Keratinocyte (primary cell): Measurements from ENCODE around the gene JAM3. TPM values are rescaled to one million over a fixed set of nuclear protein-coding genes. Genes with fewer than 3 reads are reported as not detected.

Experiments
- DNase-seq: peaks from one replicate; pipeline ENCODE4 v3.0.0-alpha.2; 2011; ENCODE audit warnings: low read depth, missing footprints, low spot score
- FAIRE-seq: peaks from 2 replicates; lab custom pipeline; 2011; peaks lifted over from hg19 to GRCh38; lab: Jason Lieb, UNC
- H2AFZ ChIP-seq: 2 replicates; pipeline ENCODE4 v1.6.0; 2012; ENCODE audit warnings: low read length, control low read depth, inconsistent platforms; ENCODE audit not compliant: control insufficient read depth
- H3K27ac ChIP-seq: 2 replicates; pipeline ENCODE4 v1.5.1; 2011; ENCODE audit warnings: low read length; ENCODE audit not compliant: control insufficient read depth, insufficient read depth
- H3K27me3 ChIP-seq: 3 replicates; pipeline ENCODE4 v1.6.0; 2011; ENCODE audit warnings: low read length; ENCODE audit not compliant: control insufficient read depth, insufficient read depth; ENCODE audit errors: extremely low read depth
- H3K36me3 ChIP-seq, 2 experiments: 2 replicates in 1 of 2; 3 replicates in 1 of 2; pipeline ENCODE4 v1.5.1; 2011; ENCODE audit warnings: low read length in 2 of 2, mild to moderate bottlenecking in 1 of 2; ENCODE audit not compliant: control insufficient read depth in 2 of 2, insufficient read depth in 2 of 2; ENCODE audit errors: extremely low read depth in 1 of 2
- H3K4me1 ChIP-seq: 3 replicates; pipeline ENCODE4 v1.5.1; 2011; ENCODE audit warnings: low read length; ENCODE audit not compliant: control insufficient read depth, insufficient read depth; ENCODE audit errors: extremely low read depth
- H3K4me2 ChIP-seq: 3 replicates; pipeline ENCODE4 v1.6.0; 2011; ENCODE audit warnings: low read depth, low read length; ENCODE audit not compliant: control insufficient read depth, insufficient read depth; ENCODE audit errors: extremely low read depth
- H3K4me3 ChIP-seq, 3 experiments: fragments of 200-600 bp in 1 of 3; sonication (generic) in 1 of 3; 2 replicates in 2 of 3; 3 replicates in 1 of 3; pipeline ENCODE4 v1.5.1; 2011 to 2016; ENCODE audit warnings: low read length in 3 of 3, mild to moderate bottlenecking in 3 of 3, control low read depth in 2 of 3, inconsistent platforms in 1 of 3, low read depth in 1 of 3, mixed read lengths in 1 of 3, mixed run types in 1 of 3, moderate library complexity in 1 of 3; ENCODE audit not compliant: control insufficient read depth in 2 of 3, insufficient read depth in 2 of 3; ENCODE audit errors: extremely low read depth in 1 of 3
- H3K79me2 ChIP-seq: 2 replicates; pipeline ENCODE4 v1.6.0; 2012; ENCODE audit warnings: low read length; ENCODE audit not compliant: control insufficient read depth, insufficient read depth
- H3K9ac ChIP-seq: 3 replicates; pipeline ENCODE4 v1.6.0; 2011; ENCODE audit warnings: low read length; ENCODE audit not compliant: control insufficient read depth, insufficient read depth; ENCODE audit errors: extremely low read depth
- H3K9me1 ChIP-seq: 3 replicates; pipeline ENCODE4 v1.6.0; 2011; ENCODE audit warnings: low read length; ENCODE audit not compliant: control insufficient read depth, insufficient read depth; ENCODE audit errors: extremely low read depth
- H3K9me3 ChIP-seq: 2 replicates; pipeline ENCODE4 v1.5.1; 2012; ENCODE audit warnings: low read depth, low read length; ENCODE audit not compliant: control insufficient read depth
- H4K20me1 ChIP-seq: 3 replicates; pipeline ENCODE4 v1.6.0; 2011; ENCODE audit warnings: low read length; ENCODE audit not compliant: control insufficient read depth, insufficient read depth; ENCODE audit errors: extremely low read depth
- CTCF ChIP-seq, 3 experiments: IDR thresholded peaks in 1 of 3; conservative IDR thresholded peaks in 1 of 3; optimal IDR thresholded peaks in 1 of 3; 2 replicates in 2 of 3; 3 replicates in 1 of 3; pipeline versions ENCODE3 to v1.5.1; 2011; ENCODE audit warnings: low read length in 3 of 3, mild to moderate bottlenecking in 3 of 3, moderate library complexity in 2 of 3, control low read depth in 1 of 3, inconsistent platforms in 1 of 3; ENCODE audit not compliant: insufficient read depth in 2 of 3; ENCODE audit errors: extremely low read depth in 1 of 3
- EZH2 ChIP-seq: IDR thresholded peaks from one replicate; pipeline ENCODE4 v1.6.1; 2012; ENCODE audit warnings: inconsistent platforms, mild to moderate bottlenecking, low read length, moderate library complexity
- dilution Hi-C: fragments of 300-500 bp; cut with MboI; formaldehyde crosslinking; loops from one replicate; pipeline ENCODE4 v1.7.0; 2020; ENCODE audit warnings: low sequenced_read_pairs; ENCODE audit not compliant: extremely low pct_ligation_motif_present
- polyA plus RNA-seq, 5 experiments: library from polyadenylated mRNA; depleted of rRNA in 3 of 5; stranded (reverse) in 3 of 5; stranded (forward) in 1 of 5; unstranded in 1 of 5; fragments of >200 nt; gene quantifications; 1 replicate in 1 of 5; 2 replicates in 3 of 5; 3 replicates in 1 of 5; pipeline versions ENCODE4 v1.2.1 to v1.2.3, GENCODE V29; 2011 to 2012; ENCODE audit warnings: missing spikeins in 2 of 5, low read depth in 1 of 5, low replicate concordance in 1 of 5

The JAM3 gene
- polyA plus RNA-seq, 1 donor (not counting 4 experiments of a cell fraction or from before 2014, with no cell fraction given) = 11.4 TPM

- no peaks in the 10 kb centered on the region for H4K20me1 ChIP-seq
- no peak overlapping the region for H3K27ac ChIP-seq
- H2AFZ ChIP-seq = no peak overlapping the region
- TF ChIP-seq CTCF (optimal IDR thresholded peaks at IDR 0.05 in 1 of 3, IDR thresholded peaks at IDR 0.05 in 1 of 3, conservative IDR thresholded peaks at IDR 0.05 in 1 of 3; ENCODE audit: extremely low read depth in 1 of 3, insufficient read depth in 2 of 3, low read length in 3 of 3) (no peak), EZH2 (no peak)
- H3K9me3 ChIP-seq = no peaks in the 10 kb centered on the region
- H3K9ac ChIP-seq = no peak overlapping the region
- H3K36me3 ChIP-seq = no peaks in the 10 kb centered on the region
- no peaks in the 10 kb centered on the region for H3K79me2 ChIP-seq
- no peak overlapping the region for H3K4me2 ChIP-seq
- H3K27me3 ChIP-seq = peaks cover 3% of the 10 kb centered on the region
- no peak overlapping the region for H3K4me3 ChIP-seq
- no peaks in the 10 kb centered on the region for H3K9me1 ChIP-seq
- dilution Hi-C loops = no loop called here
- DNase-seq = no peak
- no peaks in the 10 kb centered on the region for H3K4me1 ChIP-seq
- peak; percentile 74 for FAIRE-seq
These were observed 4.0 kb downstream of the JAM3 start for GRCh38 chr11:134072844-134073243.

- H3K9me1 ChIP-seq = no peaks in the 10 kb centered on the region
- dilution Hi-C loops = no loop called here
- H3K79me2 ChIP-seq = no peaks in the 10 kb centered on the region
- no peak overlapping the region for H3K27ac ChIP-seq
- no peaks in the 10 kb centered on the region for H3K4me1 ChIP-seq
- no peak overlapping the region for H3K4me3 ChIP-seq
- no peak for DNase-seq
- no peaks in the 10 kb centered on the region for H4K20me1 ChIP-seq
- peaks cover 3% of the 10 kb centered on the region for H3K27me3 ChIP-seq
- H3K9me3 ChIP-seq = no peaks in the 10 kb centered on the region
- no peak for FAIRE-seq
- no peak overlapping the region for H3K4me2 ChIP-seq
- H2AFZ ChIP-seq = no peak overlapping the region
- no peak overlapping the region for H3K9ac ChIP-seq
- no peaks in the 10 kb centered on the region for H3K36me3 ChIP-seq
- TF ChIP-seq EZH2 (no peak), CTCF (optimal IDR thresholded peaks at IDR 0.05 in 1 of 3, IDR thresholded peaks at IDR 0.05 in 1 of 3, conservative IDR thresholded peaks at IDR 0.05 in 1 of 3; ENCODE audit: extremely low read depth in 1 of 3, insufficient read depth in 2 of 3, low read length in 3 of 3) (no peak)
These were observed 5.5 kb downstream of the JAM3 start for GRCh38 chr11:134074346-134074745.
